PFSK-1 (cell line): Measurements from ENCODE around the gene STN1.

Experiments
- FOXP2 ChIP-seq: optimal IDR thresholded peaks from 2 replicates; pipeline ENCODE3; 2011; ENCODE audit warnings: borderline replicate concordance, control low read depth, inconsistent platforms; ENCODE audit not compliant: insufficient read depth; ENCODE audit errors: extremely low read length, extremely low read depth
- POLR2AphosphoS5 ChIP-seq: IDR thresholded peaks from 2 replicates; pipeline ENCODE4 v1.6.1; 2012; ENCODE audit warnings: low read depth, mild to moderate bottlenecking, control low read depth, low read length, moderate library complexity
- SIN3A ChIP-seq: IDR thresholded peaks from 2 replicates; pipeline ENCODE4 v1.6.1; 2012; ENCODE audit warnings: mild to moderate bottlenecking, low read length, moderate library complexity, borderline replicate concordance; ENCODE audit not compliant: insufficient read depth
- TAF1 ChIP-seq: IDR thresholded peaks from 2 replicates; pipeline ENCODE4 v1.6.1; 2012; ENCODE audit warnings: low read length, control low read depth, borderline replicate concordance; ENCODE audit not compliant: insufficient read depth
- TF ChIP-seq, protein P1 (sequence below), 2 experiments: IDR thresholded peaks; 2 replicates each; pipeline versions ENCODE4 v1.6.1 to v1.8.0; 2011 to 2012; ENCODE audit warnings: low read depth in 2 of 2, low read length in 2 of 2, control low read depth in 1 of 2, inconsistent platforms in 1 of 2, mild to moderate bottlenecking in 1 of 2, moderate library complexity in 1 of 2; ENCODE audit not compliant: insufficient read depth in 1 of 2

Gene STN1

DNA sequence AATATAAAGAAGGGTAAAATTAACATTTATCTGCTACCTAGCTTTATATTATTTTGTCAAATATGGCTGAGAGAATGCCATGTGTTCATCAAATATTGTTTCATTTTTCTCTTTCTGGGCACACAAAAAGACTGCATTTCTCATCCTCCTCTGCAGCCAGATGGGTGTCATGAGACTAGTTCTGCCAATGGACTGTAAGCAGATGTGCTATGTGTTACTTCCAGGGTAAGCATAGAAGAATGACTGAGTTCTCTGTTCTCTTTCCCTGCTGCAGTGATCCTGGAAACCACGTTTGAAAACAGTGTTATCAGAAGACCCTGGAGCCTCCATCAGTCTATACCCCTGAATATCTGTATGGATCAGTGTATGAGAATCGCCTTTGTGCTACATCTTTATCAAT, 24.9 kb upstream of the STN1 start:
- TF ChIP-seq POLR2AphosphoS5 (no peak), SIN3A (no peak), FOXP2 (no peak), TAF1 (no peak)
- TF ChIP-seq, protein P1, sequence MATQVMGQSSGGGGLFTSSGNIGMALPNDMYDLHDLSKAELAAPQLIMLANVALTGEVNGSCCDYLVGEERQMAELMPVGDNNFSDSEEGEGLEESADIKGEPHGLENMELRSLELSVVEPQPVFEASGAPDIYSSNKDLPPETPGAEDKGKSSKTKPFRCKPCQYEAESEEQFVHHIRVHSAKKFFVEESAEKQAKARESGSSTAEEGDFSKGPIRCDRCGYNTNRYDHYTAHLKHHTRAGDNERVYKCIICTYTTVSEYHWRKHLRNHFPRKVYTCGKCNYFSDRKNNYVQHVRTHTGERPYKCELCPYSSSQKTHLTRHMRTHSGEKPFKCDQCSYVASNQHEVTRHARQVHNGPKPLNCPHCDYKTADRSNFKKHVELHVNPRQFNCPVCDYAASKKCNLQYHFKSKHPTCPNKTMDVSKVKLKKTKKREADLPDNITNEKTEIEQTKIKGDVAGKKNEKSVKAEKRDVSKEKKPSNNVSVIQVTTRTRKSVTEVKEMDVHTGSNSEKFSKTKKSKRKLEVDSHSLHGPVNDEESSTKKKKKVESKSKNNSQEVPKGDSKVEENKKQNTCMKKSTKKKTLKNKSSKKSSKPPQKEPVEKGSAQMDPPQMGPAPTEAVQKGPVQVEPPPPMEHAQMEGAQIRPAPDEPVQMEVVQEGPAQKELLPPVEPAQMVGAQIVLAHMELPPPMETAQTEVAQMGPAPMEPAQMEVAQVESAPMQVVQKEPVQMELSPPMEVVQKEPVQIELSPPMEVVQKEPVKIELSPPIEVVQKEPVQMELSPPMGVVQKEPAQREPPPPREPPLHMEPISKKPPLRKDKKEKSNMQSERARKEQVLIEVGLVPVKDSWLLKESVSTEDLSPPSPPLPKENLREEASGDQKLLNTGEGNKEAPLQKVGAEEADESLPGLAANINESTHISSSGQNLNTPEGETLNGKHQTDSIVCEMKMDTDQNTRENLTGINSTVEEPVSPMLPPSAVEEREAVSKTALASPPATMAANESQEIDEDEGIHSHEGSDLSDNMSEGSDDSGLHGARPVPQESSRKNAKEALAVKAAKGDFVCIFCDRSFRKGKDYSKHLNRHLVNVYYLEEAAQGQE (IDR thresholded peaks at IDR 0.05; ENCODE audit: insufficient read depth in 1 of 2, low read depth in 2 of 2, low read length in 2 of 2): no peak

DNA sequence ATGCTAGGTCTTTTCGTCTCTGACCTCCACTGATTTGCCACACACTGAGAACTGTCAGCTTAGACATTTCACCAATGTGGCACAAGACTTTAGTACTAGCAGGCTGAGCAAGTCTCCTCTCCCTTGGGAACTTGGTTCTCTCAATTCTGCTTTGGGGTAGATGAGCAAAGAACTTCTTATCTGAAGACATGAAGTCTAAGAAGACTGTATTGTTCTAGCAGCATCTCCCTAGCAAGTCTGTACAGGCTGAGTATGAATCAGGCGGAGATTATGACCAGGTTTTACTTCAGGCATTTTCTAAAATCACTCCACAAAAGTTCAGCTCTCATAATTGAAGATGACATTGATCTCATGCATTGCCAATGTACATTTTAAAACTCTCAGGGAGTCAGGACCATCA, 23.8 kb upstream of the STN1 start:
- TF ChIP-seq FOXP2 (no peak), POLR2AphosphoS5 (no peak), TAF1 (no peak), SIN3A (no peak)
- TF ChIP-seq, protein P1 (IDR thresholded peaks at IDR 0.05; ENCODE audit: insufficient read depth in 1 of 2, low read depth in 2 of 2, low read length in 2 of 2): no peak

DNA sequence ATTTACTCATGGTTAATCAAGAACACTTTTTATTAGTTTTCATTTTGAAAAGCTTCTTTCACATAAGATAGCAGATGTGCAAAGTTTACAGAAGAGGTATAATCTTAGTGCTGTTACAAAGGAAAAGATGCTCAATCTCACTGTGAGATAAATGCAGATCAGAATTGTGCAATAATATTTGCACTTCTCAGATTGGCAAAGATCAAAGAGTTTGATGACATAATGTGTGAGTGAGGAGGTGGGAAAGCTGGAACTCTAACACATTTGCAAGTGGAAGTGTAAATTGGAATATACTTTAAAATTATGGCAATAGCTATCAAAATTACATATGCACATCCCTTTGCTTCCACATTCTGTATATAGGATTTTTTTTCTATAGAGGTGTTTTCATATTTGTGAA, 21.5 kb upstream of the STN1 start:
- TF ChIP-seq FOXP2 (no peak), TAF1 (no peak), POLR2AphosphoS5 (no peak)

DNA sequence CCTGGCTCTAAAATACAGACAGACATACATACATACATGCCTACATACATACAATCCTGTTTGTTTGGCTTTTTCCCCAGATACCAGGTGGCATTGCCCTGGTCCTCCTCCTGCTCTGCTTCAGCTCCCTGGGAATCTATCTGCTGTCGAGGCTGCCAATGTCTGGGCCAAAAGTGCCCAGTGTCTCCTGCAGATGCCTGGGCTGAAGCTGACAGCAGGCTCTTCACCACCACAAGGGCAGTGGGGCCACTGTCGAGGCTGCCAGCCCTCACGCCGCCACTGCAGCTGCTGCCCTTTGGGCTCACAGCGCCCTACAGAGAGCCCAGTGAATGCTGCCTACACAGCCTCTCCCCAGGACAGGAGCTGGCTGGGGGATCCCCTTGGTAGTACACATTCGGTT, 18.0 kb upstream of the STN1 start:
- TF ChIP-seq, protein P1 (IDR thresholded peaks at IDR 0.05; ENCODE audit: insufficient read depth in 1 of 2, low read depth in 2 of 2, low read length in 2 of 2): no peak
- TF ChIP-seq TAF1: no peak
- no peak for TF ChIP-seq POLR2AphosphoS5
- TF ChIP-seq FOXP2: no peak
- no peak for TF ChIP-seq SIN3A

DNA sequence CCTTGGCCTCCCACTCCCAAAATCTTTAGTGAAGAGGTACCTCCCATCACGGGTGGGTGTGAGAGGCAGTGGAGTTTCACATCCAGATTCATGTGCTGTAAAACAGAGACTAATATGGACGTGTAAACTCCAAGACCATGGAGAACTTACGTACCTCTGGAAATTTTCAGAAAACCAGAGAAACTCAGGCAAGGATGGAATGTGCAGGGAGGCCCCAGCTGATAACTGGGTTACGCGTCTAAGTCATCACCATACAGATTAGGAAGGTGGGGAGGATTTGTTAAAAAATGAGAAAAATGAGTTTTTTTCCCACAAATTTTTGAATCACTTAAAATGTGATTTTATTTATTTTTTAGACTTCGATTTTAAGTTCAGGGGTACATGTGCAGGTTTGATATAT, 16.3 kb upstream of the STN1 start:
- TF ChIP-seq TAF1: no peak

DNA sequence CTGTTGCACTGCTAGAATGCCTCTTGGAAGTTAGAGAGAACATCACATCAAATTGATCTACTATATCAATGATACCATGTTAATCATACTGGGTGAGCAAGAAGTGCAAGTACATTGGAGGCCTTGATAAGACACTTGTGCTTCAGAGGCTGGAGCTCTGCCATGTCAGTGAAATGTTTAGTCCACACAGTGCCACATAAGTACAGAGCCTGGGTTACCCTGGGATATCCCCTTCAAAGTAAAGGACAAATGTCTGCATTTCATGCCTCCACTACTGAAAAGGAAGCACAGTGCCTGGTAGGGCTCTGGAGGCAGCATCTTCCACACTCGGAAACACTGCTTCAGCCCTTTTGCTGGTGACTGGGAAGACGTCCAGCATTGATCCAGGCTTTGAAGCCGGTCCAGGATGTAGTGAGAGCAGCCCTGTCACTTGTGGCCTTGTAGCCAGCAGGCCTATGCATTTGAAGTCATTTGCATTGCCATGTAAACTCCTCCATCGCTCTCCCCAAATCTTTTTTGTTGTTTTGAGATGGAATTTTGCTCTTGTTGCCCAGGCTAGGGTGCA, 15.7 kb upstream of the STN1 start:
- no peak for TF ChIP-seq POLR2AphosphoS5
- TF ChIP-seq, protein P1 (IDR thresholded peaks at IDR 0.05; ENCODE audit: insufficient read depth in 1 of 2, low read depth in 2 of 2, low read length in 2 of 2): no peak
- TF ChIP-seq FOXP2: no peak
- no peak for TF ChIP-seq SIN3A
- TF ChIP-seq TAF1: no peak
